Gastroesophageal sphincter (tissue), 4 donors: ENCODE measurements around the gene TMEM164. TPM values are rescaled to one million over a fixed set of nuclear protein-coding genes. Genes with fewer than 3 reads are reported as not detected.
A peak's percentile ranks its signal among the peaks of the same experiment; 100 is the strongest.

Experiments used
- ATAC-seq: fragments of 150-250 bp; one replicate; pipeline ENCODE4 v1.9.1; 2016; ENCODE audit warnings: mild to moderate bottlenecking, moderate library complexity
- H3K27ac ChIP-seq, 4 donors: fragments of 200-600 bp; sonication (generic) in 3 of 4; 1 replicate in 3 of 4; 2 replicates in 1 of 4; pipeline ENCODE4 v1.5.1; 2016 to 2019
- H3K27me3 ChIP-seq: fragments of 200-600 bp; sonication (generic); one replicate; pipeline ENCODE4 v1.5.1; 2019
- H3K36me3 ChIP-seq, 2 donors: fragments of 200-600 bp; sonication (generic); one replicate each; pipeline ENCODE4 v1.5.1; 2019; ENCODE audit warnings: control low read depth in 1 of 2
- H3K4me1 ChIP-seq, 3 donors: fragments of 200-600 bp; sonication (generic); 1 replicate in 2 of 3; 2 replicates in 1 of 3; pipeline ENCODE4 v1.5.1; 2016 to 2019; ENCODE audit warnings: control low read depth in 2 of 3
- H3K4me3 ChIP-seq, 2 donors: fragments of 200-600 bp; sonication (generic); one replicate each; pipeline ENCODE4 v1.5.1; 2019; ENCODE audit warnings: mild to moderate bottlenecking in 1 of 2, moderate library complexity in 1 of 2
- H3K9me3 ChIP-seq, 3 donors: fragments of 200-600 bp; sonication (generic); one replicate each; pipeline ENCODE4 v1.5.1; 2017 to 2019; ENCODE audit warnings: control low read depth in 2 of 3
- CTCF ChIP-seq, 4 experiments: fragments of 200-600 bp in 2 of 4; fragments of 450-650 bp in 2 of 4; sonication (generic) in 1 of 4; IDR thresholded peaks; one replicate each; pipeline ENCODE4 v1.5.1; 2017 to 2019; ENCODE audit warnings: antibody characterized with exemption in 4 of 4, mild to moderate bottlenecking in 2 of 4, moderate library complexity in 2 of 4
- EP300 ChIP-seq: sonication (generic); formaldehyde crosslinking; IDR thresholded peaks from one replicate; pipeline ENCODE4 v1.6.1; 2017; ENCODE audit warnings: antibody characterized with exemption, mild to moderate bottlenecking
- POLR2A ChIP-seq, 2 donors: fragments of 450-650 bp; IDR thresholded peaks; one replicate each; pipeline ENCODE4 v1.6.1; 2017; ENCODE audit warnings: antibody characterized with exemption in 2 of 2, mild to moderate bottlenecking in 2 of 2, moderate library complexity in 1 of 2
- POLR2AphosphoS5 ChIP-seq: sonication (generic); formaldehyde crosslinking; IDR thresholded peaks from one replicate; pipeline ENCODE4 v1.6.1; 2017; ENCODE audit warnings: antibody characterized with exemption
- WGBS, 2 donors: methylation state at CpG; one replicate each; pipeline ENCODE4 v1.1.5; 2018; ENCODE audit warnings: low coverage in 1 of 2; 5-methylcytosine and 5-hydroxymethylcytosine counted together
- total RNA-seq, 4 donors: library from RNA; depleted of rRNA; stranded (reverse); fragments of >200 nt; gene quantifications; one replicate each; pipeline ENCODE4 v1.1.0, GENCODE V29; 2016

Gene TMEM164
- total RNA-seq, 4 donors from 2014 or later: 7.8 to 12.9 (median 11.7) TPM

- 64 to 71% methylated on average over 5 to 7 of the region's 7 CpGs for WGBS, 2 donors
- Histone ChIP-seq H3K4me3 (no peak overlapping the region), H3K4me1 (no peaks in the 10 kb centered on the region), H3K9me3 (no peaks in the 10 kb centered on the region), H3K27me3 (no peaks in the 10 kb centered on the region), H3K27ac (no peak overlapping the region), H3K36me3 (no peaks in the 10 kb centered on the region)
- TF ChIP-seq EP300: no peak
- no peak for TF ChIP-seq POLR2A (IDR thresholded peaks at IDR 0.05)
- no peak for TF ChIP-seq CTCF (IDR thresholded peaks at IDR 0.05)
- no peak for TF ChIP-seq POLR2AphosphoS5
- ATAC-seq: no peak
These were observed 63.7 kb downstream of the TMEM164 start for GRCh38 chrX:110066488-110067225.

DNA sequence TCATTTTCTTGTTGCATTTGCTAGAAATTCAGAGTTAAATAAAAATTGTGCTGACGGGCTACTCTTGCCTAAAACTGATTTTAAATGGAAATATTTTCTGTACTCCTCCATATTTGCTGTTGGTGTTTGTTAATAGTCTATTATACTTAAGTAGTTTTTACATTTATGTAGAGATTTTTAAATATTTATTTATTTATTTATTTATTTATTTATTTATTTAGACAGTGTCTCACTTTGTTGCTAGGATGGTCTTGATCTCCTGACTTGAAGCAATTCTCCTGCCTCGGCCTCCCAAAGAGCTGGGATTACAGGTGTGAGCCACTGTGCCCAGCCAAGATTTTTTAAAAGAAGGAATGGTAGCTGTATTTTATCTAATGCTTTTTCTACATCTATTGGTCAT is 68.1 kb downstream of the TMEM164 start:
- H3K36me3 ChIP-seq: no peaks in the 10 kb centered on the region
- H3K27me3 ChIP-seq: no peaks in the 10 kb centered on the region
- ATAC-seq: no peak
- TF ChIP-seq CTCF (IDR thresholded peaks at IDR 0.05) (no peak), POLR2AphosphoS5 (no peak)
- WGBS, 2 donors: 89 to 90% methylated on average over 2 of the region's 2 CpGs
- H3K9me3 ChIP-seq: no peaks in the 10 kb centered on the region
- H3K4me1 ChIP-seq: no peaks in the 10 kb centered on the region
- H3K4me3 ChIP-seq: no peak overlapping the region
- no peak overlapping the region for H3K27ac ChIP-seq

DNA sequence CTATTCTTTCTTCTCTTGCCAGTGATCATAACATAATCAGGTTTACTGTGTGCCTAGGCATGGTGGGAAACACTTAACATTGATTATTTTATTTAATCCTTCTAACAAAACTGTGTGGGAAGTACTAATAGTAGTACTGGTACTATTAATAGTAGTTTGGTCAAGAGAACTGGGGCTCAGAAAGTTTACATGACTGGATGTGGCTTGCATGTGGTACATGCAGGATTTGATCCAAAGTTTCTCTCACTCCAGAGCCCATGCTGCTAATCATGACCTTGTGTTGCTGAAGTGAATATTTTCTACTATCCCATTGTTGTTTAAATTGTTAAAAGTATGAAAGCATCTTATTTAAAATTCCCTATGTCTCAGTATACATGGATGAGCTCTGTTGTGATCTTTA is 78.4 kb downstream of the TMEM164 start:
- Histone ChIP-seq H3K27ac (no peak overlapping the region), H3K9me3 (no peaks in the 10 kb centered on the region), H3K4me3 (no peak overlapping the region), H3K27me3 (no peaks in the 10 kb centered on the region), H3K36me3 (no peaks in the 10 kb centered on the region), H3K4me1 (peaks cover 0 to 14% (median 0%) of the 10 kb centered on the region in 3 donors)
- TF ChIP-seq CTCF (IDR thresholded peaks at IDR 0.05) (no peak), POLR2A (IDR thresholded peaks at IDR 0.05) (no peak), POLR2AphosphoS5 (no peak), EP300 (no peak)
- no peak for ATAC-seq

GRCh38 chrX:110081740-110082139 is 78.8 kb downstream of the TMEM164 start:
- H3K9me3 ChIP-seq: no peaks in the 10 kb centered on the region
- H3K36me3 ChIP-seq: no peaks in the 10 kb centered on the region
- peaks cover 0 to 14% (median 0%) of the 10 kb centered on the region in 3 donors for H3K4me1 ChIP-seq
- H3K4me3 ChIP-seq: no peak overlapping the region
- H3K27me3 ChIP-seq: no peaks in the 10 kb centered on the region
- no peak overlapping the region for H3K27ac ChIP-seq
- WGBS, 2 donors: 67% methylated on average over 1 of the region's 1 CpG; no CpG with 5 or more reads in 1 of the 2 donors
- TF ChIP-seq POLR2A (IDR thresholded peaks at IDR 0.05): no peak
- ATAC-seq: peak; percentile 22

DNA sequence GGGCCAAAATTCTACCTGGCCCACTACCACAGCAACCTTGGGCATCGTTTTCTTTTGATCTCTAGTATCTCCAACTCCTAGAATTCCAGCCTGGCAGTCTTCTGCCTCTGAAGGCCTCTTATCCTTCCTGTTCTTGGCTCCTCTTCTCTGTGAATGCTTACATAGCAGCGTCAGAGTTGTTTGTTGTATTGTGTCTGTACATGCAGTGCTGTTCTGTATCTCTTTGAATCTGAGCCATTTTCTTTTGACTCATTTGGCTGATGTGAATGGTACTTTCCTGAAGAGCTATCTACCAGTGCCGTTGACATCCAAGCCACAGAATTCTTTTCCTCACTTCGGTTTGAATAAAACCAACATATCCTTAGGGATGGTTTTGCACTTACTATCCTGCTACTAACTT is 79.2 kb downstream of the TMEM164 start:
- Histone ChIP-seq H3K36me3 (no peaks in the 10 kb centered on the region), H3K27ac (no peak overlapping the region), H3K4me3 (no peak overlapping the region), H3K4me1 (peaks cover 0 to 14% (median 0%) of the 10 kb centered on the region in 3 donors), H3K9me3 (no peaks in the 10 kb centered on the region), H3K27me3 (no peaks in the 10 kb centered on the region)
- WGBS, 2 donors: 9 to 37% methylated on average over 3 to 4 of the region's 4 CpGs
- peak; percentile 73 for ATAC-seq
- peak; percentile 11 for TF ChIP-seq POLR2AphosphoS5
- no peak for TF ChIP-seq CTCF (IDR thresholded peaks at IDR 0.05)
